Measurements from ENCODE around the gene MTAP. TPM values are rescaled to one million over a fixed set of nuclear protein-coding genes. Genes with fewer than 3 reads are reported as not detected.

MTAP gene
- polyA plus RNA-seq, 1 donor from 2014 or later, result 7.7 TPM

- no peak overlapping the region for H3K27ac ChIP-seq (ENCODE audit: low read length)
Measured at GRCh38 chr9:21984101-21984500, 181.7 kb downstream of the MTAP start.

GRCh38 chr9:21985964-21986667 is 183.7 kb downstream of the MTAP start:
- H2AFZ ChIP-seq (ENCODE audit: low read depth, low read length), result no peak overlapping the region
- H3K9me3 ChIP-seq (ENCODE audit: low read length), result no peaks in the 10 kb centered on the region
- H3K9ac ChIP-seq (ENCODE audit: low read length), result no peak overlapping the region
- no peaks in the 10 kb centered on the region for H3K9me2 ChIP-seq (ENCODE audit: insufficient read depth, low read length)
- peaks cover 100% of the 10 kb centered on the region for H3K27me3 ChIP-seq (ENCODE audit: insufficient read depth, low read depth, low read length)
- no peaks in the 10 kb centered on the region for H3K36me3 ChIP-seq (ENCODE audit: insufficient read depth, low read length)
- no peaks in the 10 kb centered on the region for H3K79me2 ChIP-seq (replicated peaks; ENCODE audit: insufficient read depth, low read length)
- TF ChIP-seq CTCF (IDR thresholded peaks at IDR 0.05; ENCODE audit: poor library complexity, severe bottlenecking), result no peak
- H3K4me3 ChIP-seq (ENCODE audit: low read length), result no peak overlapping the region
- H3K27ac ChIP-seq (ENCODE audit: low read length), result no peak overlapping the region
- H3K4me2 ChIP-seq (ENCODE audit: low read length), result no peak overlapping the region
- H3F3A ChIP-seq (ENCODE audit: insufficient read depth, low read length, poor library complexity, severe bottlenecking), result no peaks in the 10 kb centered on the region
- H4K20me1 ChIP-seq (ENCODE audit: insufficient read depth), result no peaks in the 10 kb centered on the region

More at GRCh38 chr9:21984101-21984500, 181.7 kb downstream of the MTAP start:
- TF ChIP-seq SMC3 (conservative IDR thresholded peaks at IDR 0.05; ENCODE audit: poor library complexity) (no peak), EZH2 (IDR thresholded peaks at IDR 0.05; ENCODE audit: borderline replicate concordance, insufficient read depth, low read length, poor library complexity, severe bottlenecking) (no peak), CTCF (IDR thresholded peaks at IDR 0.05; ENCODE audit: poor library complexity, severe bottlenecking) (no peak), RAD21 (conservative IDR thresholded peaks at IDR 0.05) (no peak), MXI1 (conservative IDR thresholded peaks at IDR 0.05; ENCODE audit: poor library complexity, severe bottlenecking) (no peak), EP300 (conservative IDR thresholded peaks at IDR 0.05; ENCODE audit: poor library complexity, severe bottlenecking) (no peak), TAF1 (IDR thresholded peaks at IDR 0.05; ENCODE audit: low read depth) (no peak), POLR2AphosphoS5 (IDR thresholded peaks at IDR 0.05) (no peak)
- TF ChIP-seq, protein P1, sequence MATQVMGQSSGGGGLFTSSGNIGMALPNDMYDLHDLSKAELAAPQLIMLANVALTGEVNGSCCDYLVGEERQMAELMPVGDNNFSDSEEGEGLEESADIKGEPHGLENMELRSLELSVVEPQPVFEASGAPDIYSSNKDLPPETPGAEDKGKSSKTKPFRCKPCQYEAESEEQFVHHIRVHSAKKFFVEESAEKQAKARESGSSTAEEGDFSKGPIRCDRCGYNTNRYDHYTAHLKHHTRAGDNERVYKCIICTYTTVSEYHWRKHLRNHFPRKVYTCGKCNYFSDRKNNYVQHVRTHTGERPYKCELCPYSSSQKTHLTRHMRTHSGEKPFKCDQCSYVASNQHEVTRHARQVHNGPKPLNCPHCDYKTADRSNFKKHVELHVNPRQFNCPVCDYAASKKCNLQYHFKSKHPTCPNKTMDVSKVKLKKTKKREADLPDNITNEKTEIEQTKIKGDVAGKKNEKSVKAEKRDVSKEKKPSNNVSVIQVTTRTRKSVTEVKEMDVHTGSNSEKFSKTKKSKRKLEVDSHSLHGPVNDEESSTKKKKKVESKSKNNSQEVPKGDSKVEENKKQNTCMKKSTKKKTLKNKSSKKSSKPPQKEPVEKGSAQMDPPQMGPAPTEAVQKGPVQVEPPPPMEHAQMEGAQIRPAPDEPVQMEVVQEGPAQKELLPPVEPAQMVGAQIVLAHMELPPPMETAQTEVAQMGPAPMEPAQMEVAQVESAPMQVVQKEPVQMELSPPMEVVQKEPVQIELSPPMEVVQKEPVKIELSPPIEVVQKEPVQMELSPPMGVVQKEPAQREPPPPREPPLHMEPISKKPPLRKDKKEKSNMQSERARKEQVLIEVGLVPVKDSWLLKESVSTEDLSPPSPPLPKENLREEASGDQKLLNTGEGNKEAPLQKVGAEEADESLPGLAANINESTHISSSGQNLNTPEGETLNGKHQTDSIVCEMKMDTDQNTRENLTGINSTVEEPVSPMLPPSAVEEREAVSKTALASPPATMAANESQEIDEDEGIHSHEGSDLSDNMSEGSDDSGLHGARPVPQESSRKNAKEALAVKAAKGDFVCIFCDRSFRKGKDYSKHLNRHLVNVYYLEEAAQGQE (IDR thresholded peaks at IDR 0.05; ENCODE audit: borderline replicate concordance), result no peak
- Histone ChIP-seq H3K79me2 (replicated peaks; ENCODE audit: insufficient read depth, low read length) (no peaks in the 10 kb centered on the region), H3F3A (ENCODE audit: insufficient read depth, low read length, poor library complexity, severe bottlenecking) (no peaks in the 10 kb centered on the region), H3K9me2 (ENCODE audit: insufficient read depth, low read length) (no peaks in the 10 kb centered on the region), H2AFZ (ENCODE audit: low read depth, low read length) (no peak overlapping the region), H3K27me3 (ENCODE audit: insufficient read depth, low read depth, low read length) (peaks cover 96% of the 10 kb centered on the region), H3K9ac (ENCODE audit: low read length) (no peak overlapping the region), H3K4me2 (ENCODE audit: low read length) (no peak overlapping the region), H3K9me3 (ENCODE audit: low read length) (no peaks in the 10 kb centered on the region), H3K4me3 (ENCODE audit: low read length) (no peak overlapping the region), H4K20me1 (ENCODE audit: insufficient read depth) (no peaks in the 10 kb centered on the region), H3K36me3 (ENCODE audit: insufficient read depth, low read length) (no peaks in the 10 kb centered on the region)

Other genes starting within 250 kb of the MTAP start
- gene CDKN2A, start 191.8 kb downstream of the MTAP start, polyA plus RNA-seq, result not detected in 2 replicates
- not detected in 2 replicates for gene CDKN2B-AS1, start 192.2 kb downstream of the MTAP start, polyA plus RNA-seq
- 0.15 TPM in 1 of 2 replicates, not detected in the other for gene CDKN2B, start 206.7 kb downstream of the MTAP start, polyA plus RNA-seq

Data from neural cell (in vitro differentiated cells).